ENCODE data around the gene SUCLG2.

DNA sequence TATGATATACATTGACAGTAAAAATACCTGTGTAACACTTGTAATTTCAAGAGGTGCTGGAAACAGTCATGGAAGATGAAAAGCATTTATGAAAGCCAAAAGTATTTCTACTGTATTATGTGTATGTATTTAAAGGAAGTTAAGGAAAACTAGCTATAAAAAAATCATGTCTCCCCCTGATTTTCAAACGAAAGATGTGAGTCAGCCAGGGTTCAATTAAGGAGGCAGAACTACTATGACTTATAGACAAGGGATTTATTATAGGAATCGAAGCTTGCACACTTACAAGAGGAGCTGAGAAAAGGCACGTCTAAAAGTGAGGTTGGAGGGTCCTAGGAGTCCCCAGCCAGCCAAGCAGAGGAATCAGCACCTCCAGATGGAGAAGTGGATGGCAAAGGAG is 119.4 kb downstream of the SUCLG2 start:
- TF ChIP-seq EZH2 (IDR thresholded peaks at IDR 0.05; ENCODE audit: insufficient read depth, poor library complexity, severe bottlenecking) (no peak), EZH2phosphoT487 (IDR thresholded peaks at IDR 0.05; ENCODE audit: insufficient read depth, low read depth) (no peak)
